AG10803 (cell line): ENCODE data around the gene NOL4L.

Experiments
- DNase-seq: peaks from one replicate; pipeline ENCODE4 v3.0.0; 2010; ENCODE audit warnings: low read depth
- H3K4me3 ChIP-seq: 2 replicates; pipeline ENCODE4 v1.5.1; 2011; ENCODE audit warnings: mild to moderate bottlenecking, low read length, control low read depth
- TF ChIP-seq, protein P1 (sequence below): conservative IDR thresholded peaks from 2 replicates; pipeline ENCODE4 v1.5.1; 2011; ENCODE audit warnings: mild to moderate bottlenecking, low read length, control low read depth, inconsistent platforms

The NOL4L gene

DNA sequence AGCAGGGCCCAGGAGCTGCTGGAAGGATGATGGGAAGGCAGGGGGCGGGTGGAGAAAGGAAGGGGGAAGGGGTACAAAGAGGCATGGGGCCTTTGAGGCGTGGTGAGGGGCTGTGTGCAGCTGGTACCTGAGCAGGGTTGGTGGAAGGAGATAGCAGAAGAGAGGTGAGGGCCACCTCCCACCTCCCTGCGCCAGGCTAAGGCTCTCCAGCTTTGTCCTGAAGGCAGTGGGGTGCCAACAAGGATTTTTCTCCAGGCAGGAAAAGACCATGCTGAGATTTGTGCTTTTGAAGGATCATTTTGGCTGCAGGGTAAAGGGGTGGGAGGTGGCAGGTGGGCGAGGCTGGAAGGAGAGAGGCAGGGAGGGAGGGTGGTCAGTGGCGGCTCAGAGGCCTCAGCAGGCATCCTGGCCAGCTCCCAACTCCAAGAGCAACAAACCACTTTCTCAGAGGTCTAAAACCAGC, 40.8 kb downstream of the NOL4L start:
- no peak for DNase-seq
- no peak overlapping the region for H3K4me3 ChIP-seq
- TF ChIP-seq, protein P1, sequence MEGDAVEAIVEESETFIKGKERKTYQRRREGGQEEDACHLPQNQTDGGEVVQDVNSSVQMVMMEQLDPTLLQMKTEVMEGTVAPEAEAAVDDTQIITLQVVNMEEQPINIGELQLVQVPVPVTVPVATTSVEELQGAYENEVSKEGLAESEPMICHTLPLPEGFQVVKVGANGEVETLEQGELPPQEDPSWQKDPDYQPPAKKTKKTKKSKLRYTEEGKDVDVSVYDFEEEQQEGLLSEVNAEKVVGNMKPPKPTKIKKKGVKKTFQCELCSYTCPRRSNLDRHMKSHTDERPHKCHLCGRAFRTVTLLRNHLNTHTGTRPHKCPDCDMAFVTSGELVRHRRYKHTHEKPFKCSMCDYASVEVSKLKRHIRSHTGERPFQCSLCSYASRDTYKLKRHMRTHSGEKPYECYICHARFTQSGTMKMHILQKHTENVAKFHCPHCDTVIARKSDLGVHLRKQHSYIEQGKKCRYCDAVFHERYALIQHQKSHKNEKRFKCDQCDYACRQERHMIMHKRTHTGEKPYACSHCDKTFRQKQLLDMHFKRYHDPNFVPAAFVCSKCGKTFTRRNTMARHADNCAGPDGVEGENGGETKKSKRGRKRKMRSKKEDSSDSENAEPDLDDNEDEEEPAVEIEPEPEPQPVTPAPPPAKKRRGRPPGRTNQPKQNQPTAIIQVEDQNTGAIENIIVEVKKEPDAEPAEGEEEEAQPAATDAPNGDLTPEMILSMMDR, result no peak

DNA sequence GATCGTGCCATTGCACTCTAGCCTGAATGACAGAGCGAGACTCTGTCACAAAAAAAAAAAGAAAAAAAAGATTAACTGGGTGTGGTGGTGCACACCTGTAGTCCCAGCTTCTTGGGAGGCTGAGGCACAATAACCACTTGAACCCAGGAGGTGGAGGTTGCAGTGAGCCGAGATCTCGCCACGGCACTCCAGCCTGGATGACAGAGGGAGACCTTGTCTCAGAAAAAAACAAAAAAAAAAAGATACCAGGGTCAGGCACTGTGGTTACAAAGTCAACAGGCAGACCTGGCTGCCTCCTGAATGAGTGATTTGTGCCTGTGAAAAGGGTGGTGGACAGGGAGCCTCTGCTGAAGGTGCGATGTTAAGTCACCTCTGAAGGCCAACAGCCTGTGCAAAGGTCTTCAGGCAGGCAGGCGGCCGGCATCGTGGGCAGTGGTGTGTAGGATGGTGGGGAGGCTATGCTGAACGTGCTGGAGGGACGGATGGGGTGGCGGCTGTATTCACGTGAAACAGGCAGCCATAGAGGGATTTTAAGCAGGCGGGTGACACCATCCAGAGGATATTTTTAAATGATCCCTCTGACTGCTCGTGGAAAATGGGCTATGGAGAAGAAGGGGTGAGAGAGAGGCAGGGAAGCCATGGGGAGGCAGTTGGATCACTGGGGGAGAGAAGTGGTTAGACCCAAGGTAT, 41.4 kb downstream of the NOL4L start:
- TF ChIP-seq, protein P1, result no peak
- no peak overlapping the region for H3K4me3 ChIP-seq
- DNase-seq, result no peak

DNA sequence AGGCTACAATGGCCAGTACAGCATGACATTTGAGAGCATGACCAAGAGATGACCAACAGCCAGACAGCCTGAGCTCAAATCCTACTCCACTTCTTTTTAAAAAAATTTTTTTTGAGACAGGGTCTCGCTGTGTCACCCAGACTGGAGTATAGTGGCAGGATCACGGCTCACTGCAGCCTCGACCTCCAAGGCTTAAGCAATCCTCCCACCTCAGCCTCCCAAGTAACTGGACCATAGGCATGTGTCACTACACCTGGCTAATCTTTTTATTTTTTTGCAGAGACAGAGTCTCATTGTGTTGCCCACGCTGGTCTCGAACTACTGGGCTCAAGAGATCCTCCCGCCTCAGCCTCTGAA, 42.9 kb downstream of the NOL4L start:
- TF ChIP-seq, protein P1, result no peak
- H3K4me3 ChIP-seq, result no peak overlapping the region
- no peak for DNase-seq

DNA sequence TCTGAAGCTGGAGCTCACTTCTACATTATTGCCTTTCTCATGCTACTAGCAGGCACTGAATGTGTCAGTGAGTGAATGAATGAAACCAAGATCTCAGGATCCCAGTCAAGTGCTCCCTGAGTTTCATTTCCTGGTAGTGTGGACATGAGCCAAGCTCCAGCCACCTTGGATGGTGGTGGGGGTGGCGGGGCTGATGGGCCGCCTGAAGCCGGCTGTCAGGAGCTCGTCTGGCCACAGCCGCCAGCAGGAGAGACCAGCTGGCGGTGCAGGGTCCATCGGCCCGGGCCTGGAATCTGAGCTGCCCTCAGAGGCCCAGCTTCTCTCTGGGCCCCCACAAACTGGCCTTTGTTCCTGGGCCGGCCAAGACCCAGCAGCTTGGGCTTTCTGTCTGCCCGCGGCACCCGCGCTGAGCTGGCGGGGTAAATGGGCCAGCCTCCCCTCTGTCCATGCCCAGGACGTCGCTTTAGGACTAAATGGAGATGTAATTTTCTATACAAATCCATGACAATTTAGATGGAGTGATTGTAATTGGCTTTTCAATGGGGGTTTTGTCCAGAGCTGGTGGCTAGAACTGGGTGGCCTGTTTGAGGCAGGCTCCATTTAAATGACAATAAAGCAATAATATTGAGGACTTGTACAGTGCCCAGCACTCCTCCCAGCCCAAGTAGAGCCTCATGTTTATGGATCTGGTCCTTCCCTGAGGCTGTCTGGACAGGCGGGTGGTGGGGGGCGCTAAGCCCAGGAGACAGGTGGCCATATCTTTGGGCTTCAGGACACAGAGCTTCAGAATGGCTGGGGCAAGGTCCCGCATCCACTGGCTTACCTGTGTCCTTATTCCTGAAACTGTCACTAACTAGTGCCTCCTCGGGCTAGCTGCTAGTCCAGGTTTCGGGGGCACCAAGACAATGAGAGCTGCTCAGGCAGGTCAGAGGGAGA, 43.5 kb downstream of the NOL4L start:
- no peak overlapping the region for H3K4me3 ChIP-seq
- no peak for DNase-seq
- TF ChIP-seq, protein P1, result no peak

DNA sequence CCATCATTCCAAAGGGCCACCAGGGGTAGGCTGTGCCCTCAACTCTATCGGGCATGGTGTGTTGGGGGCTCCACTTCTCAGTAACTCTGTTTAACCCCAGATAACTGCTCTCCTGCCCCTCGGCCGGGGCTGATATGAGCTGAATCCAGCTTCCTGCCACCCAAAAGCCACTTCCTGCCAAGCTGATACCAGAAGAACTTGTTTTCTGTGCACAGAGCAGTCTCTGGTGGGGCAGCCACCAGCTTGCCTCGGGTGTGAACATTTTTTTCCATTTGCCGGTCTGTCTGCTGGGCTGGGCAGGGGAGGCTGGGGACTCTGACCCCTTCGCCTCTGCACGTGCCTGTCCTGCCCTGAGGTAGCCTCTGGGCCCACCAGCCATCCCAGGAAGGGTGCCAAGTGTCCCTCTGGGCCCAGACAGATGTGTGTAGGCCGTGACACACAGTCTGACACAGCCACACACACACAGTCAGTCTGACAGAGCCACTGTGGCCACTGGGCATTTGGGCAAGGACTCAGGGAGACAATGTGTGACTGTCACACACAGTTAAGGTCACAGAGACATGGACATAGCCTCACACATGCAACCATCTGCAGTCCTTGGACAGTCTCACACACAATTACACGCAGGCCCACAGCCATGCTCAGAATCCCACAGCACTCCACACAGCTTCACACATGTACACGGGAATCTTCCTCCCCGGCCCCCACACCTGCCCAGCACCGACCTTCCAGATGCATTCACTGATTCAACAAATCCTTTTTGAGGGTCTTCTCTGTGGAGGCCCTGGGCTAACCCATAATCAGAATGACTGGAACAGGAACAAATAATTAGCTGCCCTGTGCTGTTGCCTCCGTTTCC, 45.1 kb downstream of the NOL4L start:
- no peak overlapping the region for H3K4me3 ChIP-seq
- TF ChIP-seq, protein P1, result no peak
- no peak for DNase-seq

DNA sequence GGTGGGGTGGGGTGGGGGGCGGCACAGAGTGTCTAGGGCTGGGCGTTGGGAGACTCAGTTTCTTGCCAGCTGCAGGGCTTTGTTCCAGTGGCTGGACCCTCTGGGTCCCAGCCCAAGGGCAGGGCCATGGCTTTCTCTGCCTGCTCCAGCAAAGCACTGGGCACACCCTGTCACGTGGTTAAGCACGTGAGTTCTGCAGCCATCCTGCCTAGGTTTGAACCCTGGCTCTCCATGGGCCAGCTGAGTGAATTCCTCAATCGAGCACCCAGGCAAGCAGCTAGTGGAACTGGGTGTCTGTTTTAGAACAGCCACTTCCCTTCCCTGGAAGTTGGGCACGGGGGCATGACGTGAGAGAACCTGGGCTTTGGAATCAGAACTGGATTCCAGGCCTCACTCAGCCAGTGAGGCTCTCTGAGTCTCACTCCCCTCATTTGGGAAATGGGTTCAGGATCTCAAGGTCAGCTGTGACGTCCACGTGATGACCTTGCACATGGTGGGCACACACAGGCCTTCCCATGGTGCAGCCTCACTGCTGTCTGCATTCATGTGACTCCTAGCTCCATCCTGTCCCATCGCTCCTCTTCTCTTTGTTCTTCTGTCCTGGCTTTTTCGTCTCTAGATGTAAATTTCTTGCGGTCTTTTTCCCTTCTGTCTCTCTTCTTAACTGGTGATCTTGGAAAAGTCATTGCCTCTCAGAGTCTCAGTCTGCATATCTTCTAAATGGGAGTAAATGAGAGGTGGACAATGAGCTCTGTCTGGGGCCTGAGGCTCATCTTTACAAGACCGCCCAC, 45.9 kb downstream of the NOL4L start:
- DNase-seq, result no peak
- TF ChIP-seq, protein P1, result no peak
- H3K4me3 ChIP-seq, result no peak overlapping the region
